HG03095 (cell line): Measurements from ENCODE around the gene SHROOM1.

Experiments
- ATAC-seq: cut with Tn5 transposase; IDR thresholded peaks from one replicate; pipeline ENCODE4 v1.9.1; 2021; ENCODE audit warnings: moderate library complexity; ENCODE audit not compliant: unreplicated experiment

The SHROOM1 gene

GRCh38 chr5:132853323-132853722, 22.9 kb upstream of the SHROOM1 start:
- no peak for ATAC-seq

DNA sequence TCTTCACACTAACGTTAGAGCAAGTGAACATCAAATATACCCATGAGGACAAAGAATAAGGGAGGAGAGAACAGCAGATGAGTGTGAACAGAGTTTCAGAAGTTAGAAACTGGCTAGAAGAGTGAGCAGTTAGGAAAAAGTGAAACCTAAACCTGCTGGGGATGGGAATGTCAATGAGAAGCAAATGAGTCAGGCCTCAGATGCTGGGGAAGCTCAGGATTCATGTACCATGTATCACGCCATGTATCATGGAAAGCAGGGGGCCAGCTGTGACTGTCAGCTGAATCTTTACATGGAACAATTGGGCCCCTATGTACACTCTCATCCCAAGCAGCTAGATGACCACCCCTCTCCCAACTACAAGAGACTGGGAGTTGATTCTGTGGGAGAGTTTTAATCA, 19.6 kb upstream of the SHROOM1 start:
- no peak for ATAC-seq

DNA sequence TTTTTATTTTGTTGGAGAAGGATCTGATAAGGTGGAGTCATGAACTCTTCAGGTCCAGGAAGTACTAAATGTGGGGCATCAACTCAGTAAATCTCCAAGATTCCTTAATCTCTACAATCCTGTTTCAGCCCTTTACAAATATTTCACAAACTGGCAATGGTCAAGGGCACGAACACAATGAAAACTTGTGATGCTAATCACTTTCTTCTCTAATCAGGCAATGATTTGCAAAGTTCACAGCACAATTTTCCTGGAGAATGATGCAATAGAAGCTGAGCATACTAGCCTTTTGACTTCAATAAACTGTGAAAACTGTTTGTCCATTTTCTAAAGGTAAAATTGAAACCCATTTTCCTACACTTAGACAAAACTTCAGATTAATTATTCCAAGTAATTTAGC, 18.9 kb upstream of the SHROOM1 start:
- ATAC-seq, result no peak

DNA sequence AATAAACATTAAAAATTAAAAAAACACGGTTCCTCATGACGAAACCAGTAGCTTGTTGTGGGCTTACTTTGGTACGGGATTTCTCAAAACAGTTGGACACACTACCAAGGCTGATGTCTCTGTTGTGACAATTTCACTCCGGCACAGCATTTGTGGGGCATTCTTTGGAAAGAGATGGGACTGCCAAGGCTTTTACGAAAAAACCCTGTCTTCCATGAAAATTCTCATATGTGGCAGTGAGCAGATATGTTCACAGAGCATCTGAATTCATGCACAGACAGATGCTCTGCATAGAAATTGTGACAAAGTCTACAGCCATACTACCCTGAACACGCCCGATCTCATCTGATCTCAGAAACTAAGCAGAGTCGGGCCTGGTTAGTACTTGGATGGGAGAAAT, 17.8 kb upstream of the SHROOM1 start:
- ATAC-seq, result no peak

DNA sequence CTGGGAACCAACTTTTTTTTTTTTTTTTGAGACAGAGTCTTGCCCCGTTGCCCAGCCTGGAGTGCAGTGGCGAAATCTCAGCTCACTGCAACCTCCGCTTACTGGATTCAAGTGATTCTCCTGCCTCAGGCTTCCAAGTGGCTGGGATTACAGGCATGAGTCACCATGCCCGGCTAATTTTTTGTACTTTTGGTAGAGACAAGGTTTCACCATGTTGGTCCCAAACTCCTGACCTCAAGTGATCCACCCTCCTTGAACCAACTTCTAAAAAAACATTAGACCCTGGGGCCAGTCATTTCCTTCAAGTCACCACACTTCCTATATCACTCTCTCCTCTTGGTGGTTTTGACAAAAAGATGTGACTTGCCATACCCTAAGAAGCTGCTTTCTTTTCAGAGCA, 10.9 kb upstream of the SHROOM1 start:
- no peak for ATAC-seq

DNA sequence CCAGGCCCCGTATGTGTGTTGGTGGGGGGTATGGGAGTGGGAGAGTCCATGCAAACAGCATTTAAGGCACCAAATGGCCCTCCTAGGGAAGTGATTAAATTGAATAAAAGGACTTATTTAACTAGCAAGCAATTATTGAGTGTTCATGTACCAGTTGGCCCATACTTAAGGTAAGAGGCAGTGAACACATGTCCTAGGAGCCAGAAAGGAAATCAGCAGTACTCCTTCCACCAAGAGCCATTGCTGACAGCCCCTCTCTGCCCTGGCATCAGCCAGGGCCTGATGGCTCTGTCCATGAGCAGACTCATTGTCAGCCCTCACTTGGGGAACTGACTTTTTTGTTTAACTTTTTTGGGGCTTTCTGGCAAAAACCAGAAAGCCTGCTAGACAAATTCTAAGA, 10.4 kb upstream of the SHROOM1 start:
- no peak for ATAC-seq

- no peak for ATAC-seq
These were observed 9.9 kb upstream of the SHROOM1 start for GRCh38 chr5:132840313-132840712.

GRCh38 chr5:132839426-132840301, 9.2 kb upstream of the SHROOM1 start:
- no peak for ATAC-seq

DNA sequence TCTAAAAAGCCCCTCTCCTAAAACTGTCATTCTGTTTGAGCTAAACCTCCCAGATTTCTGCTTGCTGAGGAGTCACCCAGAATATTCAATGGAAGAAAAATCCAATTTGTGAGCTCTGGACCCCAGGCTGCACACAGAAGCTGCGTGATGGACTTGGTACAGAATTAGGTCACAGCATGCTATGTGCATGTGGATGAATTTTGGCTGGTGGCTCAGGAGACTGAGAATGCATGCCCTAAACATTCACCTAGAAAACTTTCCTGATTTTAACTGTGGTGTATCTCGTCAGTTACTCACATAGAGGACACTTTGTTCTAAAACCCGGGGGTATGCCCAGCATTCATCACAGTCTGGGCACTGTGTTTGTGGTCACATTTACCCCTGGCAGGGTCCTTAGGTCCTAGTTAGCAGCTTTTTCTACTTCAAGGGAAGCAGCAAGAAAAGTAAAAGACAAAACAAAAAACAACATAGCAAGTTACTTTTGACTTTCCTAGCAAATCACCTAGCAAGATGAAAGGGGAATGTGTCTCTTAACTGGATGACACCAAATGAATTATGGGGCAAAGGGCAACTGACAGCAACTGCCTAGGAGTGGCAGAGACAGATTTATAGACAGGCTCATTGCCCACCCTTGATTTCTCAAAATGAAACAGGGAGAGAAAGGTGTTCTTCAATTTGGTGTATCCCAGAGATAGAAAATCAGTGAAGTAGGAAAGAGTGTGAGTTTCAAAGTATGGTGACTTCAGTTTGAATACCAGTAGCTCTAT, 8.3 kb upstream of the SHROOM1 start:
- no peak for ATAC-seq

- no peak for ATAC-seq
These were observed 7.4 kb upstream of the SHROOM1 start for GRCh38 chr5:132837868-132838267.

GRCh38 chr5:132836852-132837251, 6.4 kb upstream of the SHROOM1 start:
- ATAC-seq, result no peak

DNA sequence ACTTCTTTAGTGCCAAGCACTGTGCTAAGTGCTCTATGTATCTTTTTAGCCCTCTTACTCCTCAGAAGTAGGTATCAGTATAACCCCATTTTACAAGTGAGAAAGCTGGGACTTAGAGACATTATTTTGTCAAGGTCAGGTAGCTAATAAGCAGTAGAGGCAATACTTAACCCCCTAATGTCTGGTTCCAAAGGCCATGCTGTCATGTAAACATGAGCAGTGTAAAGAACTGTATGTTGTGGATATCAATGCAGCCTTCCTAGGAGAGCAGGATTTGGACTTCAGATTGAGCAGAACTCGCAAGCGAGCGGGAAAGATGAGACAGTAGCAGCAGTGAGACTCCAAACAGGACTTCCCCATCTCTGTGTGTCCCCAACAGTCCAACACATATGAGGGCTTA, 3.6 kb upstream of the SHROOM1 start:
- no peak for ATAC-seq

- ATAC-seq, result no peak
These were observed 2.2 kb upstream of the SHROOM1 start for GRCh38 chr5:132832612-132833011.

DNA sequence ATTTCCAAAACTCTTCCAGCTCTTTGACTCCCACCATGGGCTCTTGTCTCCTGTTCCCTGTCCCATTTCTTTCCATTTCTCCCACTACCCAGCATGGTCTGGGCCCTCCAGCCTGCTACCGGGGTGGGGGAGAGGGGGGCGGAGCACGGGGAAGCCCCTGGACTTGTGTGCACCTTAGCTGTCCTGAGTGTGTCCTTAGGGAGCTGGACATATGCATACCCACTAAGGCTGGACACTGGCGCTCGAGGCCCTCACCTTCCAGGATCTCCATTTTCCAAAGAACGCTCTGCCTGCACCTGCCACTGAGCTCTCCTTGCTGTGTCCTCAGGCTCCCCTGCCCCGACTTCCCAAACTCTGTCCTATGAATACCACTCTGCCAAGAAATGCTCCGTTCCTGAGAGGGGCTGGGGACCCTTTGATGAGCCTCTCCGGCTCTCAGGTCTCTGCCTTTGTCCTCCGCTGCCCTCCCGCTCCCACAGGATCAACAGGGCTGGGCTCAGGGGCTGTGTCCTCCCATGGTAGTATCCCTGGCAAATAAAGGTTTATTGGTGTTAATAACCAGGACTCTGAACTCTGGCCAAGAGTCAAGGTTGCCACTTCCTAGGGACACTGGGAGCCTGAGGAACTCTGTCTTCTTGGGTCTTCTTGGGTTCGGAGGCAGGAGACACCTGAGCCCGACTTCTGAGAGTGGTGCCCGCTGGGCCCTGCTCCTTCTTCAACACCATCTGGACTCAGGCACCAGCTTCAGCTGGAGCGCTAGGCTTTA, 831 bp upstream of the SHROOM1 start:
- no peak for ATAC-seq

- ATAC-seq, result peak; percentile 77
These were observed 558 bp downstream of the SHROOM1 start for GRCh38 chr5:132829742-132830435.

- no peak for ATAC-seq
These were observed 1.5 kb downstream of the SHROOM1 start for GRCh38 chr5:132828846-132829494.

DNA sequence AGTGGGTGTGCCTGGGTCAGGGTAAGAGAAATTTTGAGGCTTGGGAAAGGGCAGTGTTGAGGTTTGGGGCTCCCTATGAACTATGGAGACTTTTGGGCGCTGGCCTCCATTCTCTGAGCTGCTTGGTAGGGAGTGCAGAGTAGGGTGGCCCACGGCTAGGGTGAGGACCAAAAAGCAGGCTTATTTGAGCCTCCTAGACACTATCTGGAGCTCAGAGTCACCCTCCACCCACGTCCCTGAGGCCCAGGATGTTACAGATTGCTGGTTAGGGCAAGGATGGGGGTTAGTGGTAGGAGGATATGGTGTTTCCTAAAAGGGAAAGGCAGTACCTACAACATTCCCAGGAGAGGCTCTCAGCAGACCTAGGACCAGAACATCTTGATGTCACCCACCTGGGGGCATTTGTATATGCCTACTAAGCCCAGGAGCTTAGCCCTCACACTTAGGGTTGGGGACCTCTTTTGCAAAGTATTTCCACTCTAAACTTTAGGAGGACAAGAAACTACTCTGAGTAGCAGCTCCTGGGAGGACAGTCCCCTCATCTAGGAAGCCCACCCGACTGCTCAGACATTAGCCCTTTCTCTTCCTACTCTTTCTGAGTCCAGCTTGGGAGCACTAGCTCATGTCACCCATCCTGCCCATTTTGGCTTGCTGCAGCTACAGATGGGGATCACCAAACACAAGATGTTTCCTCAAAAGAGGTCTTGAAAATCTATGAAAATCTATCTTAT, 2.3 kb downstream of the SHROOM1 start:
- no peak for ATAC-seq

DNA sequence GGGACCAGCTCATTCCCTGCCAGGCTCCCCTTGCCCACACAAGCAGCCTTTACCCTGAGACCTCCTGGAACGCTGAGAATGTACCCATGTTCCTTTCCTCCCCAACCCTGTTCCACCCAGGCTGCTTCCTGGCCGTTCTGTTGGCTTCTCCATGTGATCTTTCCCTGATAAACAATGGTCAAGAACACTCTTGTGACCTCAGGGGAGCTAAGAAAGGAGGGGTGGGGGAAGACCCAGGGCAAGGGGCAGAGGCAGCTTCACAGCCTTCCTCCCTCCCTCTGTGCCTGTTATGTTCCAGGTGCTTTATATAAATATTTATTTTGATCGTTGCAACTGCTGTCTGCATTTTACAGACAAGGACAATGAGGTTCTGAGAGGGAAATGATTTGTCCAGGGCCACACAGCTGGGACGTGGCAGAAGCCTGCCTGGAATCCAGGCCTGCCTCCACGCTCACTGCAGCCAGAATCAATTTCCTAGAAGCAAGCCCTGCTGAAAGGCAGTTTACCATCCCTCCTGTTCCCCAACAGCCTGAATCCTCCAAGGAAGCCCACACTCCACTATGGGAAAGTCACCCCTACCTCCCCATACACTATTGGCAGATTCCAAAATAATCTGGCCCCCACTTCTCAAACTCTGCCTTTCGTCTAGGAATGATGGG, 3.9 kb downstream of the SHROOM1 start:
- ATAC-seq, result no peak

DNA sequence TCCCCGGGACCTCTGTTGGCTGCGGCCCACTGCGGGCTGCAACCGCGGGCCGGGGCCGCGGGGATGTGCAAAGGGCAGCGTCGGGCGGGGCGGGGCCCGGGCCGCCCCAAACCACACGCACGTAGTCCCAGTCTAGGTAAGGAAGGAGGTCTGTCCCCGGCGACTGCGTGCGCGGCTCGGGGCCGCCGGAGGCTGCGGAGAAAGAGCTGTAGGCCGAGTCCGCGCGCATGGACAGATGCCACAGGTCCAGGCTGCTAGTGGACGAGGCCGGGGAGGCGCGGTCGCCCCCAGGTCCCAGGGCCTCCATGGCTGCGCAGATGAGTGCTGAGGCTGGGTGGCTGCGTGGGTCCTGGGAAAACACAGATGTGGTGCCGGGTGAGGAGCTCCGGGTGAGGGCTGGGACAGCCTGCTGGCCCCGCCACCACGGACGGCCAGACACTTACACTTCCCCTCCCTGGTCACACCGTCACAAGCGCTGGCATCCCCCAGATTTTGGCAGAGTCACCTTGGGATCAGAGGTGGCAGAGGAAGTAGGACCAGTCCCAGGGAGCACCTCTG, 4.5 kb downstream of the SHROOM1 start:
- ATAC-seq, result no peak
